HepG2 (cell line): Measurements from ENCODE around the gene FAM174B. TPM values are rescaled to one million over a fixed set of nuclear protein-coding genes. Genes with fewer than 3 reads are reported as not detected.

Experiments
- ATAC-seq: fragments of 200-7000 bp; cut with Tn5 transposase; 3 replicates; pipeline ENCODE4 v1.9.1; 2020; ENCODE audit warnings: mild to moderate bottlenecking, moderate library complexity
- BruUV-seq: library from RNA; stranded (reverse); fragments of 400-500 nt; replicated peaks from 2 replicates; lab custom pipeline; 2021; lab: Mats Ljungman, UMichigan
- CTCF ChIA-PET: fragments of 300-600 bp; formaldehyde crosslinking; extraction: SDS; loops from one replicate; lab custom pipeline; 2021; ENCODE audit warnings: low total read pairs, inconsistent platforms, low intra/inter-chr PET ratio; lab: Yijun Ruan, JAX
- POLR2A ChIA-PET: fragments of 350-600 bp; sonication (Branson Sonifier 250); formaldehyde crosslinking; loops from one replicate; lab custom pipeline; 2020; ENCODE audit warnings: antibody characterized with exemption, inconsistent platforms; lab: Yijun Ruan, JAX
- DNase-seq: peaks from one replicate; pipeline ENCODE4 v3.0.0-alpha.2; 2015; ENCODE audit warnings: low spot score
- FAIRE-seq: peaks from 3 replicates; lab custom pipeline; 2011; peaks lifted over from hg19 to GRCh38; lab: Jason Lieb, UNC
- H2AFZ ChIP-seq: one replicate; pipeline ENCODE4 v1.6.1; 2011; ENCODE audit warnings: low read length, inconsistent platforms
- H3K27ac ChIP-seq: fragments of 300-600 bp; 3 replicates; pipeline ENCODE4 v1.8.0; 2011; ENCODE audit warnings: mixed run types, mild to moderate bottlenecking, mixed read lengths, low read length, inconsistent platforms; ENCODE audit not compliant: insufficient read depth; ENCODE audit errors: extremely low read length
- H3K27me3 ChIP-seq, 2 experiments: fragments of 200-600 bp in 1 of 2; 2 replicates in 1 of 2; 3 replicates in 1 of 2; pipeline versions ENCODE4 v1.6.0 to v1.8.0; 2011; ENCODE audit warnings: low read length in 2 of 2, mild to moderate bottlenecking in 2 of 2, moderate library complexity in 2 of 2, inconsistent platforms in 1 of 2; ENCODE audit not compliant: insufficient read depth in 2 of 2, control insufficient read depth in 1 of 2
- H3K36me3 ChIP-seq, 2 experiments: fragments of 200-600 bp in 1 of 2; replicated peaks in 1 of 2; 2 replicates in 1 of 2; 3 replicates in 1 of 2; pipeline versions ENCODE4 v1.5.1 to v1.8.0; 2011; ENCODE audit warnings: low read length in 2 of 2, inconsistent platforms in 1 of 2; ENCODE audit not compliant: insufficient read depth in 2 of 2, control insufficient read depth in 1 of 2
- H3K4me1 ChIP-seq: 2 replicates; pipeline ENCODE4 v1.5.1; 2012; ENCODE audit warnings: low read length, inconsistent platforms; ENCODE audit not compliant: insufficient read depth
- H3K4me2 ChIP-seq: 2 replicates; pipeline ENCODE4 v1.6.0; 2011; ENCODE audit warnings: low read depth, low read length, inconsistent platforms
- H3K4me3 ChIP-seq, 3 experiments: fragments of 200-600 bp in 1 of 3; sonication (generic), shearing (Covaris generic) in 1 of 3; replicated peaks in 1 of 3; 2 replicates each; pipeline ENCODE4 v1.5.1; 2011 to 2016; ENCODE audit warnings: low read length in 3 of 3, inconsistent platforms in 2 of 3, low read depth in 2 of 3, mild to moderate bottlenecking in 2 of 3, control low read depth in 1 of 3, mixed read lengths in 1 of 3; ENCODE audit not compliant: insufficient read depth in 1 of 3
- H3K79me2 ChIP-seq: one replicate; pipeline ENCODE4 v1.6.1; 2011; ENCODE audit warnings: low read length, inconsistent platforms; ENCODE audit not compliant: insufficient read depth
- H3K9ac ChIP-seq: 2 replicates; pipeline ENCODE4 v1.6.0; 2011; ENCODE audit warnings: mild to moderate bottlenecking, low read depth, low read length, inconsistent platforms; ENCODE audit not compliant: insufficient read depth
- H3K9me3 ChIP-seq: 2 replicates; pipeline ENCODE4 v1.5.1; 2012; ENCODE audit warnings: mild to moderate bottlenecking, low read length
- H4K20me1 ChIP-seq: 2 replicates; pipeline ENCODE4 v1.6.0; 2011; ENCODE audit warnings: inconsistent platforms, mild to moderate bottlenecking, low read length, moderate library complexity; ENCODE audit not compliant: insufficient read depth
- GTF2F1 ChIP-seq: fragments of 150-350 bp; IDR thresholded peaks from 2 replicates; pipeline ENCODE4 v1.6.1; 2014; ENCODE audit warnings: low read length
- RBM39 ChIP-seq: fragments of 200-400 bp; formaldehyde crosslinking; IDR thresholded peaks from one replicate; pipeline ENCODE4 v1.6.1; 2018; ENCODE audit warnings: antibody characterized with exemption, mild to moderate bottlenecking, low read depth, low read length; ENCODE audit not compliant: poor library complexity, severe bottlenecking
- ZC3H13 ChIP-seq: sonication (generic); formaldehyde crosslinking; IDR thresholded peaks from 2 replicates; pipeline ENCODE4 v1.8.1; 2023; ENCODE audit warnings: mild to moderate bottlenecking, missing genetic modification reagents, moderate library complexity
- ZNF143 ChIP-seq: sonication (generic); formaldehyde crosslinking; IDR thresholded peaks from 2 replicates; pipeline ENCODE4 v1.4.0; 2020; ENCODE audit warnings: missing genetic modification reagents
- ZNF235 ChIP-seq: sonication (generic); formaldehyde crosslinking; IDR thresholded peaks from 2 replicates; pipeline ENCODE4 v1.8.1; 2023; ENCODE audit warnings: mild to moderate bottlenecking, missing genetic modification reagents, borderline replicate concordance
- ZNF264 ChIP-seq: sonication (generic); formaldehyde crosslinking; IDR thresholded peaks from 2 replicates; pipeline ENCODE4 v1.4.0; 2020; ENCODE audit warnings: missing genetic modification reagents
- ZNF33B ChIP-seq: sonication (generic); formaldehyde crosslinking; IDR thresholded peaks from 2 replicates; pipeline ENCODE4 v1.5.1; 2020; ENCODE audit warnings: mild to moderate bottlenecking, missing genetic modification reagents
- ZNF557 ChIP-seq: sonication (generic); formaldehyde crosslinking; IDR thresholded peaks from 2 replicates; pipeline ENCODE4 v1.4.0; 2020; ENCODE audit warnings: missing genetic modification reagents
- ZNF619 ChIP-seq: sonication (generic); formaldehyde crosslinking; IDR thresholded peaks from 2 replicates; pipeline ENCODE4 v1.4.0; 2020; ENCODE audit warnings: mild to moderate bottlenecking, missing genetic modification reagents
- WGBS: methylation state at CpG from one replicate; pipeline ENCODE4 v1.1.6; 2017; ENCODE audit warnings: low lambda C conversion rate; 5-methylcytosine and 5-hydroxymethylcytosine counted together
- in situ Hi-C: cut with HindIII; loops from 2 replicates; pipeline ENCODE4 v1.10.0; 2017; ENCODE audit warnings: low pct_unique_long_range_greater_than_20kb; ENCODE audit not compliant: extremely low pct_ligation_motif_present
- intact Hi-C: fragments of 100-400 bp; cut with micrococcal nuclease; formaldehyde crosslinking; loops from one replicate; pipeline ENCODE4 v1.10.0; 2022; ENCODE audit not compliant: unreplicated experiment
- polyA plus RNA-seq, 8 experiments: library from polyadenylated mRNA; depleted of rRNA in 3 of 8; stranded (reverse) in 7 of 8; unstranded in 1 of 8; fragments of >200 nt; fragmentation: Illumina TruSeq in 4 of 8; extraction: Trizol in 4 of 8; gene quantifications; 2 replicates each; pipeline versions ENCODE4 v1.2.1 to v1.2.3, GENCODE V29; 2011 to 2016; ENCODE audit warnings: low read depth in 4 of 8, missing spikeins in 1 of 8, mixed read lengths in 1 of 8; ENCODE audit not compliant: insufficient read depth in 1 of 8
- total RNA-seq, 5 experiments: library from RNA; depleted of rRNA; stranded (reverse); fragments of >200 nt; fragmentation: Illumina TruSeq; extraction: Trizol; gene quantifications; 2 replicates each; pipeline ENCODE4 v1.2.3, GENCODE V29; 2016; ENCODE audit warnings: low read depth in 1 of 5
- TF ChIP-seq, protein P1 (sequence below): sonication (generic); formaldehyde crosslinking; IDR thresholded peaks from 2 replicates; pipeline ENCODE4 v1.5.0; 2020; ENCODE audit warnings: mild to moderate bottlenecking, missing genetic modification reagents
- TF ChIP-seq, protein P2 (sequence below): sonication (generic); formaldehyde crosslinking; IDR thresholded peaks from 2 replicates; pipeline ENCODE4 v1.9.0; 2022; ENCODE audit warnings: low read depth, missing genetic modification reagents
- TF ChIP-seq, protein P3 (sequence below): sonication (generic); formaldehyde crosslinking; IDR thresholded peaks from 2 replicates; pipeline ENCODE4 v1.4.0; 2020; ENCODE audit warnings: low read depth, mild to moderate bottlenecking, missing genetic modification reagents
- TF ChIP-seq, protein P4 (sequence below): sonication (generic); formaldehyde crosslinking; IDR thresholded peaks from 2 replicates; pipeline ENCODE4 v1.4.0; 2020; ENCODE audit warnings: mild to moderate bottlenecking, missing genetic modification reagents
- TF ChIP-seq, protein P5 (sequence below): sonication (generic); formaldehyde crosslinking; IDR thresholded peaks from 2 replicates; pipeline ENCODE4 v1.4.0; 2020; ENCODE audit warnings: mild to moderate bottlenecking, missing genetic modification reagents
- TF ChIP-seq, protein P6 (sequence below): sonication (generic); formaldehyde crosslinking; IDR thresholded peaks from 2 replicates; pipeline ENCODE4 v1.4.0; 2020; ENCODE audit warnings: missing genetic modification reagents, borderline replicate concordance

Gene FAM174B
- total and polyA plus RNA-seq, 2 of the 13 experiments (the other 11 are each of a cell fraction or from before 2014, with no cell fraction given), result 0.90 to 2.1 TPM

DNA sequence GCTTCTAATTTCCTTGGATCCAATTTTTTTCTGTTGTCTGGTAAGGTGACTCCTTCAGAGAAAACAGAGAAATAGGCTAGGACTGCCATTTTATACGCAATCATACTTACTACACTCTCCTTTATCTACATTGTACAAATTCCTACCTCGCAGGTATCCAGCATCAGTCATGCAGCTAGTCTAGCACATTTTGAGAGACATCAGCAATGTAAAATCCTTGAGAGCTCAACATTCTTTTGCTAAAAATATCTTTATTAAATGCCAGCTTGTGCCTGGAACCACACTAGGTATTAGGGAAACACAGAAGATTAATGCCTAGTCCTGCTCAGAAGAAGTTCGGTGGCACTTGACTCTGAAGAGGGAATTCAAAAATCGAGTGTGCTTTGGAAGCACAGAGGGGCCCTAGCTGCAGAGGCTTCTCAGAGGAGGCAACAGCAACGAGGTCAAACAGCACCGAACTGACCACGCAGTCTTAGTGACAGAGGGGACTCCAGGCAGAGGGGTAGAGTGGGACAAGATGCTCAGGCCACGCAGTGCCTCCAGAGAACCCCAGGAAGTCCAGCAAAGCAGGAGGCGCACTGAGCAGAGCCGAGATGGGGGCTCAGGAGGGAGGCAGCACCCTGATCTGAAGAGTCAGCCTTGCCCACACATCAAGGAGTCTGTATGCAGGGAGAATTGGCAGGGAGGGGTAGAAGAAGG lies 3.5 kb downstream of the FAM174B start (continued):
- TF ChIP-seq, protein P1, sequence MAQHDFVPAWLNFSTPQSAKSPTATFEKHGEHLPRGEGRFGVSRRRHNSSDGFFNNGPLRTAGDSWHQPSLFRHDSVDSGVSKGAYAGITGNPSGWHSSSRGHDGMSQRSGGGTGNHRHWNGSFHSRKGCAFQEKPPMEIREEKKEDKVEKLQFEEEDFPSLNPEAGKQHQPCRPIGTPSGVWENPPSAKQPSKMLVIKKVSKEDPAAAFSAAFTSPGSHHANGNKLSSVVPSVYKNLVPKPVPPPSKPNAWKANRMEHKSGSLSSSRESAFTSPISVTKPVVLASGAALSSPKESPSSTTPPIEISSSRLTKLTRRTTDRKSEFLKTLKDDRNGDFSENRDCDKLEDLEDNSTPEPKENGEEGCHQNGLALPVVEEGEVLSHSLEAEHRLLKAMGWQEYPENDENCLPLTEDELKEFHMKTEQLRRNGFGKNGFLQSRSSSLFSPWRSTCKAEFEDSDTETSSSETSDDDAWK (CRISPR knock-in tag), result no peak
- TF ChIP-seq GTF2F1 (no peak), ZNF143 (CRISPR knock-in tag) (no peak)
- TF ChIP-seq, all 625 proteins: peak for 0

DNA sequence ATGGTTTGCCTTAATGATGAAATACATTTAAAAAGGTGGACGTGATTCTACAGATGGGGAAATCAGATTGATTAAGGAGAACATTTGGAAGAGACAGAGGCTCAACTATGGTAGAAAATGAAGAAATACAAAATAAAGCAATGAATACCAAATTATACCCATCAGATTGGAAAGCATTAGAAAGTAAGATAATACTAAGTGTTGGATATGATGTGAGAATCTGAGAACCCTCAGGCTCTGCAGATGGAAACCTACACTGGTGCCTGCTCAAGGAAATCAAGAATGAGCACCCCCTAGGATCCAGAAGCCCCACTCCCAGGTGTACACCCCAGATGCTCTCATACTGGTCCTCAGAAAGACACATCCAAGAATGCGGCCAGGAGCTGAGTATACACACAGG lies 4.6 kb downstream of the FAM174B start:
- FAIRE-seq, result no peak
- no peaks in the 10 kb centered on the region for H4K20me1 ChIP-seq
- no peaks in the 10 kb centered on the region for H3K79me2 ChIP-seq
- H3K4me3 ChIP-seq, result no peak overlapping the region
- no peak overlapping the region for H2AFZ ChIP-seq
- H3K4me1 ChIP-seq, result no peaks in the 10 kb centered on the region
- H3K4me2 ChIP-seq, result no peak overlapping the region
- no peak overlapping the region for H3K9ac ChIP-seq
- H3K27me3 ChIP-seq, result peaks cover 0 to 36% of the 10 kb centered on the region in 2 experiments; a peak in 2 of 5 replicates
- intact Hi-C loops (no loop called here), in situ Hi-C loops (no loop called here)
- no peaks in the 10 kb centered on the region for H3K36me3 ChIP-seq
- DNase-seq, result no peak
- WGBS, result 50% methylated on average over 2 of the region's 2 CpGs
- no TSS peak for BruUV-seq
- POLR2A ChIA-PET, result no interaction called here
- CTCF ChIA-PET, result no interaction called here
- ATAC-seq, result no peak
- H3K9me3 ChIP-seq, result no peaks in the 10 kb centered on the region
- no peak overlapping the region for H3K27ac ChIP-seq
- TF ChIP-seq, protein P2, sequence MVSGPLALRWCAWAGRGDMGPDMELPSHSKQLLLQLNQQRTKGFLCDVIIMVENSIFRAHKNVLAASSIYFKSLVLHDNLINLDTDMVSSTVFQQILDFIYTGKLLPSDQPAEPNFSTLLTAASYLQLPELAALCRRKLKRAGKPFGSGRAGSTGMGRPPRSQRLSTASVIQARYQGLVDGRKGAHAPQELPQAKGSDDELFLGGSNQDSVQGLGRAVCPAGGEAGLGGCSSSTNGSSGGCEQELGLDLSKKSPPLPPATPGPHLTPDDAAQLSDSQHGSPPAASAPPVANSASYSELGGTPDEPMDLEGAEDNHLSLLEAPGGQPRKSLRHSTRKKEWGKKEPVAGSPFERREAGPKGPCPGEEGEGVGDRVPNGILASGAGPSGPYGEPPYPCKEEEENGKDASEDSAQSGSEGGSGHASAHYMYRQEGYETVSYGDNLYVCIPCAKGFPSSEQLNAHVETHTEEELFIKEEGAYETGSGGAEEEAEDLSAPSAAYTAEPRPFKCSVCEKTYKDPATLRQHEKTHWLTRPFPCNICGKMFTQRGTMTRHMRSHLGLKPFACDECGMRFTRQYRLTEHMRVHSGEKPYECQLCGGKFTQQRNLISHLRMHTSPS (CRISPR knock-in tag), result no peak
- TF ChIP-seq, protein P3, sequence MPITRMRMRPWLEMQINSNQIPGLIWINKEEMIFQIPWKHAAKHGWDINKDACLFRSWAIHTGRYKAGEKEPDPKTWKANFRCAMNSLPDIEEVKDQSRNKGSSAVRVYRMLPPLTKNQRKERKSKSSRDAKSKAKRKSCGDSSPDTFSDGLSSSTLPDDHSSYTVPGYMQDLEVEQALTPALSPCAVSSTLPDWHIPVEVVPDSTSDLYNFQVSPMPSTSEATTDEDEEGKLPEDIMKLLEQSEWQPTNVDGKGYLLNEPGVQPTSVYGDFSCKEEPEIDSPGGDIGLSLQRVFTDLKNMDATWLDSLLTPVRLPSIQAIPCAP, result no peak
- TF ChIP-seq, protein P4, sequence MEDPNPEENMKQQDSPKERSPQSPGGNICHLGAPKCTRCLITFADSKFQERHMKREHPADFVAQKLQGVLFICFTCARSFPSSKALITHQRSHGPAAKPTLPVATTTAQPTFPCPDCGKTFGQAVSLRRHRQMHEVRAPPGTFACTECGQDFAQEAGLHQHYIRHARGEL (CRISPR knock-in tag), result no peak
- TF ChIP-seq ZNF264 (CRISPR knock-in tag), result no peak
- TF ChIP-seq ZNF33B, result no peak
- TF ChIP-seq ZC3H13, result no peak
- TF ChIP-seq, protein P5, sequence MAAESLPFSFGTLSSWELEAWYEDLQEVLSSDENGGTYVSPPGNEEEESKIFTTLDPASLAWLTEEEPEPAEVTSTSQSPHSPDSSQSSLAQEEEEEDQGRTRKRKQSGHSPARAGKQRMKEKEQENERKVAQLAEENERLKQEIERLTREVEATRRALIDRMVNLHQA (CRISPR knock-in tag), result no peak
- TF ChIP-seq ZNF235 (CRISPR knock-in tag), result no peak
- no peak for TF ChIP-seq ZNF619
- TF ChIP-seq, protein P6, sequence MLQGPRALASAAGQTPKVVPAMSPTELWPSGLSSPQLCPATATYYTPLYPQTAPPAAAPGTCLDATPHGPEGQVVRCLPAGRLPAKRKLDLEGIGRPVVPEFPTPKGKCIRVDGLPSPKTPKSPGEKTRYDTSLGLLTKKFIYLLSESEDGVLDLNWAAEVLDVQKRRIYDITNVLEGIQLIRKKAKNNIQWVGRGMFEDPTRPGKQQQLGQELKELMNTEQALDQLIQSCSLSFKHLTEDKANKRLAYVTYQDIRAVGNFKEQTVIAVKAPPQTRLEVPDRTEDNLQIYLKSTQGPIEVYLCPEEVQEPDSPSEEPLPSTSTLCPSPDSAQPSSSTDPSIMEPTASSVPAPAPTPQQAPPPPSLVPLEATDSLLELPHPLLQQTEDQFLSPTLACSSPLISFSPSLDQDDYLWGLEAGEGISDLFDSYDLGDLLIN (CRISPR knock-in tag), result no peak
- TF ChIP-seq ZNF557 (CRISPR knock-in tag), result no peak
- no peak for TF ChIP-seq RBM39
